Loucy (cell line): ENCODE results near the gene TRANK1.

Experiments used
- H2AFZ ChIP-seq: fragments of 200-600 bp; sonication (generic); 2 replicates; pipeline ENCODE4 v1.6.0; 2016; ENCODE audit warnings: antibody characterized with exemption, mild to moderate bottlenecking, low read length, moderate library complexity
- H3F3A ChIP-seq: fragments of 200-600 bp; 2 replicates; pipeline ENCODE4 v1.6.0; 2016; ENCODE audit warnings: antibody characterized with exemption, low read depth, mild to moderate bottlenecking
- H3K27me3 ChIP-seq: fragments of 200-600 bp; sonication (generic); 2 replicates; pipeline ENCODE4 v1.6.1; 2014; ENCODE audit warnings: low read length, mild to moderate bottlenecking; ENCODE audit not compliant: insufficient read depth, poor library complexity, severe bottlenecking
- H3K36me3 ChIP-seq: fragments of 200-600 bp; sonication (generic); 2 replicates; pipeline ENCODE4 v1.6.1; 2016; ENCODE audit warnings: low read length; ENCODE audit not compliant: insufficient read depth
- H3K4me1 ChIP-seq: fragments of 200-600 bp; sonication (generic); 2 replicates; pipeline ENCODE4 v1.5.1; 2014; ENCODE audit warnings: low read length, mild to moderate bottlenecking; ENCODE audit not compliant: insufficient read depth, poor library complexity, severe bottlenecking
- H3K4me2 ChIP-seq: fragments of 200-600 bp; sonication (generic); 2 replicates; pipeline ENCODE4 v1.6.0; 2014; ENCODE audit warnings: antibody characterized with exemption, low read length, low read depth, mild to moderate bottlenecking; ENCODE audit not compliant: poor library complexity, severe bottlenecking
- H3K4me3 ChIP-seq: fragments of 200-600 bp; sonication (generic); 2 replicates; pipeline ENCODE4 v1.5.1; 2014; ENCODE audit warnings: low read length, mild to moderate bottlenecking, mixed read lengths; ENCODE audit not compliant: poor library complexity, severe bottlenecking
- H3K79me2 ChIP-seq: fragments of 200-600 bp; sonication (generic); 2 replicates; pipeline ENCODE4 v1.6.1; 2014; ENCODE audit warnings: low read length; ENCODE audit not compliant: insufficient read depth
- H3K9ac ChIP-seq: fragments of 200-600 bp; sonication (generic); 2 replicates; pipeline ENCODE4 v1.6.0; 2014; ENCODE audit warnings: mild to moderate bottlenecking, low read depth, low read length, moderate library complexity; ENCODE audit not compliant: poor library complexity, severe bottlenecking
- H3K9me2 ChIP-seq: fragments of 200-600 bp; sonication (generic); replicated peaks from 2 replicates; pipeline ENCODE4 v1.6.1; 2016; ENCODE audit warnings: low read depth, low read length, mixed read lengths
- H3K9me3 ChIP-seq: fragments of 200-600 bp; sonication (generic); 2 replicates; pipeline ENCODE4 v1.6.1; 2014; ENCODE audit warnings: mild to moderate bottlenecking, antibody characterized with exemption, low read length, low read depth; ENCODE audit not compliant: insufficient read depth
- H4K20me1 ChIP-seq: fragments of 200-600 bp; sonication (generic); 2 replicates; pipeline ENCODE4 v1.6.0; 2014; ENCODE audit warnings: antibody characterized with exemption, low read length, mild to moderate bottlenecking; ENCODE audit not compliant: insufficient read depth, poor library complexity, severe bottlenecking
- EZH2phosphoT487 ChIP-seq: fragments of 200-600 bp; IDR thresholded peaks from 2 replicates; pipeline ENCODE4 v1.6.1; 2018; ENCODE audit warnings: antibody characterized with exemption, mild to moderate bottlenecking, moderate library complexity, borderline replicate concordance
- TF ChIP-seq, protein P1 (sequence below): fragments of 200-600 bp; sonication (generic); conservative IDR thresholded peaks from 2 replicates; pipeline ENCODE4 v1.5.1; 2014; ENCODE audit warnings: mild to moderate bottlenecking, antibody characterized with exemption, low read length

The TRANK1 gene

DNA sequence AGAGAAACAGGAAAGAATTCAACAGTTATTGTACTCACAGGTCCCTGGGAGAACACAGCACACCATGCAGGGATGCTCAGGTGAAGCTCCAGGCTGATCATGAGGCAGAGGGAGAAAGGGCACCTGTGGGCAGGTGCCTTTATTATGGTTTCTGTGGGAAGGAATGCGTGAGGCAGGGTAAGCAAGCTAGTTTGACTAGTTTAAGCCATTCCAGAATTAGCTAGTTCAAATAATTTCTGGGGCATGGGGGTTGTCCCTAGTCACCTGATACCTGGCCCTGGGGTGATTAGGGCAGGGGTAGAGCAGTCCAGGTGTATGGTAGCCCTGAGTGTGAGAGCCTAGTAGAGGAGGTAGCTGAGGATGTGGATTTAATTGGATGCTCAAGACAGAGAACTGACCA, 132.6 kb downstream of the TRANK1 start:
- Histone ChIP-seq H3K27me3 (no peaks in the 10 kb centered on the region), H4K20me1 (no peaks in the 10 kb centered on the region), H3K9me2 (no peaks in the 10 kb centered on the region), H3K36me3 (no peaks in the 10 kb centered on the region), H3F3A (no peaks in the 10 kb centered on the region), H3K4me3 (no peak overlapping the region), H3K9me3 (no peaks in the 10 kb centered on the region), H3K4me1 (no peaks in the 10 kb centered on the region), H3K79me2 (no peaks in the 10 kb centered on the region), H3K9ac (no peak overlapping the region), H2AFZ (no peak overlapping the region), H3K4me2 (no peak overlapping the region)
- TF ChIP-seq, protein P1, sequence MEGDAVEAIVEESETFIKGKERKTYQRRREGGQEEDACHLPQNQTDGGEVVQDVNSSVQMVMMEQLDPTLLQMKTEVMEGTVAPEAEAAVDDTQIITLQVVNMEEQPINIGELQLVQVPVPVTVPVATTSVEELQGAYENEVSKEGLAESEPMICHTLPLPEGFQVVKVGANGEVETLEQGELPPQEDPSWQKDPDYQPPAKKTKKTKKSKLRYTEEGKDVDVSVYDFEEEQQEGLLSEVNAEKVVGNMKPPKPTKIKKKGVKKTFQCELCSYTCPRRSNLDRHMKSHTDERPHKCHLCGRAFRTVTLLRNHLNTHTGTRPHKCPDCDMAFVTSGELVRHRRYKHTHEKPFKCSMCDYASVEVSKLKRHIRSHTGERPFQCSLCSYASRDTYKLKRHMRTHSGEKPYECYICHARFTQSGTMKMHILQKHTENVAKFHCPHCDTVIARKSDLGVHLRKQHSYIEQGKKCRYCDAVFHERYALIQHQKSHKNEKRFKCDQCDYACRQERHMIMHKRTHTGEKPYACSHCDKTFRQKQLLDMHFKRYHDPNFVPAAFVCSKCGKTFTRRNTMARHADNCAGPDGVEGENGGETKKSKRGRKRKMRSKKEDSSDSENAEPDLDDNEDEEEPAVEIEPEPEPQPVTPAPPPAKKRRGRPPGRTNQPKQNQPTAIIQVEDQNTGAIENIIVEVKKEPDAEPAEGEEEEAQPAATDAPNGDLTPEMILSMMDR, result no peak
- no peak for TF ChIP-seq EZH2phosphoT487

GRCh38 chr3:36811768-36812167, 133.1 kb downstream of the TRANK1 start:
- H3K4me2 ChIP-seq, result no peak overlapping the region
- H3K4me1 ChIP-seq, result no peaks in the 10 kb centered on the region
- H3K4me3 ChIP-seq, result no peak overlapping the region
- no peaks in the 10 kb centered on the region for H4K20me1 ChIP-seq
- H3K36me3 ChIP-seq, result no peaks in the 10 kb centered on the region
- H3K79me2 ChIP-seq, result no peaks in the 10 kb centered on the region
- H3K9me3 ChIP-seq, result no peaks in the 10 kb centered on the region
- no peak overlapping the region for H2AFZ ChIP-seq
- no peaks in the 10 kb centered on the region for H3F3A ChIP-seq
- H3K9me2 ChIP-seq, result no peaks in the 10 kb centered on the region
- no peak overlapping the region for H3K9ac ChIP-seq
- no peaks in the 10 kb centered on the region for H3K27me3 ChIP-seq
- TF ChIP-seq, protein P1, result no peak

DNA sequence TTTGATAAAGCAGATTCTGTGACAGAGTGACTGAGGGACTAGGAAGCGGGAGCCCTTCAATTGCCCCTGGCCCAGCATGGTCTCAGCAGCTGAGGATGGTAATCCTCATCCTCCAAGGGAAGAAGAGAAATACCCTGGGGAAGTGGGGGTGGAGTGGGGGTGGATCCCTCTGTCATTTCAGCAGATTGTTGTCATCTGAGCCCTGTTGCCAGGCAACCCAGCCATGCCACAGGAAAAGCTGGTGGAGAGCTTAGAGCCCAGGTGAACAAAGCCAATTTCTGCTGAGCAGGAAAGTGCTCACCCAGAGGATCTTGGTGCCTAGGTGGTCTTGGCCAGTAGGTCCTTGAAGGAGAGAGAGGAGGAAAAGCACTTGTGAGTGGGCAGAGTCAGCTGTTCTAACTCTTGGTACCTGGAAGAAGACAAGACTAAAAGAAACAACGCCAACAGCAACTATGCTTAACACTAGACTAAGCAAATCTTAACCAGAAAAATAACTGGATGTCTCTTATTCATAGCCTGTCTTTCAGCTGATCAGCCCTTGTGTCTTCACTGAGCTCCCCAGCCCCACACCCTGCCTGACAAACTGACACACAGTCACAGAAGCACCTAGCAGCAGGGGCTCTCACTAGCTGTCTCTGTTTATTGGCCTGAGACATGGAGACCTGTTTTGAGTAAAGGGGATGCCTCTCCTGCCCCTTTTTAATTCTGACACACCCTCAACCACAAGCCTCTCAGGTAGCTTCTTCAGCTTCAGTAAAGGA, 140.4 kb downstream of the TRANK1 start:
- TF ChIP-seq, protein P1, result no peak
- TF ChIP-seq EZH2phosphoT487, result no peak
- no peaks in the 10 kb centered on the region for H3K4me1 ChIP-seq
- H2AFZ ChIP-seq, result no peak overlapping the region
- no peak overlapping the region for H3K4me3 ChIP-seq
- no peaks in the 10 kb centered on the region for H3K9me2 ChIP-seq
- H3K9ac ChIP-seq, result no peak overlapping the region
- no peaks in the 10 kb centered on the region; the same call in 1 of the 2 replicates for H3K9me3 ChIP-seq
- no peaks in the 10 kb centered on the region for H3F3A ChIP-seq
- no peak overlapping the region for H3K4me2 ChIP-seq
- H3K79me2 ChIP-seq, result no peaks in the 10 kb centered on the region
- no peaks in the 10 kb centered on the region for H4K20me1 ChIP-seq
- H3K27me3 ChIP-seq, result no peaks in the 10 kb centered on the region
- H3K36me3 ChIP-seq, result no peaks in the 10 kb centered on the region
